Type B pancreatic cell (in vitro differentiated cells): ENCODE results near the gene LCN12. TPM values are rescaled to one million over a fixed set of nuclear protein-coding genes. Genes with fewer than 3 reads are reported as not detected.
A peak's percentile ranks its signal among the peaks of the same experiment; 100 is the strongest.

Source experiments
- DNase-seq: peaks from one replicate; pipeline ENCODE4 v3.0.0; 2021; ENCODE audit warnings: mixed read lengths; ENCODE audit not compliant: unreplicated experiment; ENCODE audit errors: extremely low spot score
- H3K27ac Mint-ChIP-seq: 2 replicates; pipeline ENCODE4 v1.8.0; 2021; ENCODE audit warnings: mild to moderate bottlenecking, mixed read lengths
- H3K27me3 Mint-ChIP-seq: 2 replicates; pipeline ENCODE4 v1.8.0; 2021; ENCODE audit warnings: mixed read lengths
- H3K36me3 Mint-ChIP-seq: 2 replicates; pipeline ENCODE4 v1.8.0; 2021; ENCODE audit warnings: mixed read lengths
- H3K4me1 Mint-ChIP-seq: one replicate; pipeline ENCODE4 v1.8.0; 2021; ENCODE audit warnings: mixed read lengths; ENCODE audit not compliant: unreplicated experiment
- H3K4me3 Mint-ChIP-seq: 2 replicates; pipeline ENCODE4 v1.8.0; 2021; ENCODE audit warnings: mild to moderate bottlenecking, mixed read lengths
- H3K9me3 Mint-ChIP-seq: 2 replicates; pipeline ENCODE4 v1.8.0; 2021; ENCODE audit warnings: mixed read lengths
- total RNA-seq: library from RNA; stranded (reverse); gene quantifications from 2 replicates; pipeline ENCODE4 v1.2.1, GENCODE V29; 2021; ENCODE audit warnings: low replicate concordance
- TF ChIP-seq, protein P1 (sequence below): fragments of 200-600 bp; sonication (generic); conservative IDR thresholded peaks from 2 replicates; pipeline ENCODE4 v1.5.0; 2021; ENCODE audit warnings: antibody characterized with exemption, mild to moderate bottlenecking

Gene LCN12
- total RNA-seq, 1 donor from 2014 or later: 8.3 TPM

DNA sequence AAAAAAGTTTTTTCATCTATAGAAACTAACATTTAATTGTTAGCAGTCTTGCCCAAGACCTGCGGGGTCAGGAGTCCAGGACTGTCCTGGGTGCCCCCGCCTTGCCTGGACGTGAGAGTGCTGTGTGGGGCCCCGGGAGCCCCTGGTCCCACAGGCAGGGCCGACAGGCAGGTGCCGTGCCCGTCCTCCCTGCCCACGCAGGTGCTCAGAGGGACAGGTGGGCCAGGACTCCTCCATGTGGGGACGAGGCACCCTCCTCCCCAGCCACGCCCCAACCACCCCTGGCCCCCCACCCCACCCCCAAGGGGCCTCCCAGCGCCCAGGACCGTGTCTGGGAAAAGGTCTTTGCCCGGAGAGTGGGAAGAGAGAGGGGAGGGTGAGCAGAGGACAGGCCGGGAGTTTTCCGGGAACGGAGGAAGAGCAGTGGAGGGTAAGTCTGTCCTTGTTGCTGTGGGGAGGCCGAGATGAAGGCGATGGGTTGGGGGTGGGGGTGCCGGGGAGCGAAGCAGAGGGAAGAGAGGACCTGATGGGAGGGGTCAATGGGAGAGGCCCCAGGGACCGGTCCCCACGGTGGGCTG is 2.7 kb upstream of the LCN12 start:
- peak overlapping the region; percentile 85 for H3K4me3 Mint-ChIP-seq

DNA sequence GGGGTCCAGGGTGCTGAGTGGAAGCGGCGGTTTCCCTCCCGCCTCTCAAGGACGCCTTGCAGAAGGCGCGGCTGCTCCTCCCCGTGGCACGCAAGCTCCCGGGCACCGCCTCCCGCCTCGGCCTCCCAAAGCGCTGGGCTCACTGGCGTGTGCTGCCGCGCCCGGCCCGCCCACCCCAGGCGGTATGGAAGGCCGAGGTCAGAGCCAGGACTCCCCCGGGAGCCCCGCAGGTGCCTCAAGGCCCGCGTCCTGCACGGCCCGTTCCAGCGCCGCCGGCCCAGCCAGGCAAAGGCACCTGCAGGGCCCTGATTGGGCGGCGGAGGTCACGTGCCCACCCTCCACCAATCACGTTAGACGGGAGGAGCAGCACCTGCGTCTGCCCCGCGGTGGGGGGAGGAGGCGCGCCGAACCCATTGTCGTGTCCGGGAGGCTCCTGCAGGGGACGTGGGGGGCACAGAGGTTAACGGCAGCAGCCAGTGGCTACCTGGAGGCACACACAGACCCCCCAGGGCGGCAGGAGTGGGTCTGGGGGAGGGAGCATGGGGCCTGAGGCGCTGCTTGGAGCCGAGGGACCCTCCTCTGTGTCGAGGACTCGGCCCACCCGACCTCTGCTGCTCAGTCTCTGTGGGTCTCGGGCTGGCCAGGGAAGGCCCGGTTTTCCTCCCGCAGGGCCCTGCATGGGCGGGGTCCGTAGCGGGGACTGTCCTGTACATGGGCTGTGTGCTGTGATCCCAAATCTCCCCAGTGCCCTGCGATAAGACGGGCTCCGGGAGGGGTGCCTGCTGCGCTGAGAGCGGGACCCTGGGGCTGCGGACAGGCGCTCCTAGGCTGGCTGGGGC is 2.0 kb upstream of the LCN12 start:
- no peaks in the 10 kb centered on the region for H3K4me1 Mint-ChIP-seq
- H3K27ac Mint-ChIP-seq: peak overlapping the region; percentile 90
- TF ChIP-seq, protein P1, sequence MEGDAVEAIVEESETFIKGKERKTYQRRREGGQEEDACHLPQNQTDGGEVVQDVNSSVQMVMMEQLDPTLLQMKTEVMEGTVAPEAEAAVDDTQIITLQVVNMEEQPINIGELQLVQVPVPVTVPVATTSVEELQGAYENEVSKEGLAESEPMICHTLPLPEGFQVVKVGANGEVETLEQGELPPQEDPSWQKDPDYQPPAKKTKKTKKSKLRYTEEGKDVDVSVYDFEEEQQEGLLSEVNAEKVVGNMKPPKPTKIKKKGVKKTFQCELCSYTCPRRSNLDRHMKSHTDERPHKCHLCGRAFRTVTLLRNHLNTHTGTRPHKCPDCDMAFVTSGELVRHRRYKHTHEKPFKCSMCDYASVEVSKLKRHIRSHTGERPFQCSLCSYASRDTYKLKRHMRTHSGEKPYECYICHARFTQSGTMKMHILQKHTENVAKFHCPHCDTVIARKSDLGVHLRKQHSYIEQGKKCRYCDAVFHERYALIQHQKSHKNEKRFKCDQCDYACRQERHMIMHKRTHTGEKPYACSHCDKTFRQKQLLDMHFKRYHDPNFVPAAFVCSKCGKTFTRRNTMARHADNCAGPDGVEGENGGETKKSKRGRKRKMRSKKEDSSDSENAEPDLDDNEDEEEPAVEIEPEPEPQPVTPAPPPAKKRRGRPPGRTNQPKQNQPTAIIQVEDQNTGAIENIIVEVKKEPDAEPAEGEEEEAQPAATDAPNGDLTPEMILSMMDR: peak; percentile 30

More for the DNA sequence above, 2.7 kb upstream of the LCN12 start:
- Mint-ChIP-seq H3K36me3 (no peaks in the 10 kb centered on the region), H3K27ac (peak overlapping the region; percentile 94), H3K4me1 (peaks cover 4% of the 10 kb centered on the region), H3K9me3 (no peaks in the 10 kb centered on the region), H3K27me3 (no peaks in the 10 kb centered on the region)
- TF ChIP-seq, protein P1: no peak
- DNase-seq: no peak

DNA sequence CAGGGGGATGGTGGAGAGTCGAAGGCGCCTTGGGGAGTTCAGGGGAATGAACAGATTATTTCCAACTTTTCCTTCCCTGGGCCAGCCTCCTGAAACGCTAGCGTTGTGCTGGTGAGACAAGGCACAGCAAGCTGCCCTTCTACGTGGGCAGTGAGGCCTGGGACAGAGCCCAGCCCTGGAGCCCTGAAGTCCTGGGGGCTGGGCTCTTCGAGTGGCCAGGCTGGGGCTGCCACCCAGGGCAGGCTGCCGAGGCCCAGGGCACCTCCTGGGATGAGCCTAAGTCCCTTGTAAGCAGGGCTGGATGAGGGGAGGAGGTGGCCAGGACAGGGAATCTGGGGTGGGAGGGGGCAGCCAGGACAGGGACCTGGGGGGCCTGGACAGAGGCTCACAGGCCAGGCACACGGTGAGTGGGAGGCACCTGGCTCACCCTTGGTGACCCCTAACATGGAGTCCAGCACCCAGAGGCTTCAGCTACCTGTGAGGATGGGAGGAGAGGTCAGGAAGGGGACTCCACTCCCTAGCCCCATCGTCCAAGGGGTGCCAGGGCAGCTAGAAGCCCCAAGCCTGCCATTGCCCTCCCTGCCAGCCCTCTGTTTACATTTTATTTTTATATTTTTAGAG is 1.3 kb upstream of the LCN12 start:
- TF ChIP-seq, protein P1: no peak
- no peaks in the 10 kb centered on the region for H3K9me3 Mint-ChIP-seq
- peak overlapping the region; percentile 83 for H3K4me3 Mint-ChIP-seq
- no peaks in the 10 kb centered on the region for H3K27me3 Mint-ChIP-seq
- no peaks in the 10 kb centered on the region for H3K4me1 Mint-ChIP-seq
- no peaks in the 10 kb centered on the region for H3K36me3 Mint-ChIP-seq
- DNase-seq: no peak
- peak overlapping the region; percentile 90 for H3K27ac Mint-ChIP-seq

More for the DNA sequence above, 2.0 kb upstream of the LCN12 start:
- Mint-ChIP-seq H3K4me3 (peak overlapping the region; percentile 85), H3K27me3 (no peaks in the 10 kb centered on the region), H3K9me3 (no peaks in the 10 kb centered on the region), H3K36me3 (no peaks in the 10 kb centered on the region)
- peak; percentile 95 for DNase-seq

DNA sequence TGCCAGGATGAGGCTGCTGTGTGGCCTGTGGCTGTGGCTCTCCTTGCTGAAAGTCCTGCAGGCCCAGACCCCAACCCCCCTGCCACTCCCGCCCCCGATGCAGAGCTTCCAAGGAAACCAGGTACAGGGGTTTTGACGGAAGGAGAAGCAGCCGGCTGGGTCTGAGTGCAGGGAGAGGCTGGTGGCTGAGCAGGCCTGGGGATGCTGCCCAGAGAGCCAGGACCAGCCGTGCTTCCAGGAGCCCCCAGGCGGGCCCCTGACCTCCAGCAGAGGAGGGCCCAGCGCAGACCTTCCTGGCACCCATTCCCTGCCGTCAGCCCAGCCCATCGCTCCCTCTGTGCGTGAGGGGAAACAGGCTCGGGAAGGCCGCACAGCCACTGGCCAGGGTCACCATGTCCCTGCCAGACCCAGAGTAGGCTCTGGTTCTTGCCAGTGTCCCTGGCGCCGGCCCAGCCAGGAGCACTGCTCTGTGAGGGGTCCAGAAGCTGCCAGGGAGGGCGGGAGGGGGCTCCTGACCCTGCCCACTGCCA is 313 bp downstream of the LCN12 start:
- Mint-ChIP-seq H3K4me3 (no peak overlapping the region), H3K27me3 (no peaks in the 10 kb centered on the region), H3K9me3 (no peaks in the 10 kb centered on the region), H3K4me1 (no peaks in the 10 kb centered on the region), H3K27ac (no peak overlapping the region), H3K36me3 (no peaks in the 10 kb centered on the region)
- TF ChIP-seq, protein P1: no peak
- no peak for DNase-seq

DNA sequence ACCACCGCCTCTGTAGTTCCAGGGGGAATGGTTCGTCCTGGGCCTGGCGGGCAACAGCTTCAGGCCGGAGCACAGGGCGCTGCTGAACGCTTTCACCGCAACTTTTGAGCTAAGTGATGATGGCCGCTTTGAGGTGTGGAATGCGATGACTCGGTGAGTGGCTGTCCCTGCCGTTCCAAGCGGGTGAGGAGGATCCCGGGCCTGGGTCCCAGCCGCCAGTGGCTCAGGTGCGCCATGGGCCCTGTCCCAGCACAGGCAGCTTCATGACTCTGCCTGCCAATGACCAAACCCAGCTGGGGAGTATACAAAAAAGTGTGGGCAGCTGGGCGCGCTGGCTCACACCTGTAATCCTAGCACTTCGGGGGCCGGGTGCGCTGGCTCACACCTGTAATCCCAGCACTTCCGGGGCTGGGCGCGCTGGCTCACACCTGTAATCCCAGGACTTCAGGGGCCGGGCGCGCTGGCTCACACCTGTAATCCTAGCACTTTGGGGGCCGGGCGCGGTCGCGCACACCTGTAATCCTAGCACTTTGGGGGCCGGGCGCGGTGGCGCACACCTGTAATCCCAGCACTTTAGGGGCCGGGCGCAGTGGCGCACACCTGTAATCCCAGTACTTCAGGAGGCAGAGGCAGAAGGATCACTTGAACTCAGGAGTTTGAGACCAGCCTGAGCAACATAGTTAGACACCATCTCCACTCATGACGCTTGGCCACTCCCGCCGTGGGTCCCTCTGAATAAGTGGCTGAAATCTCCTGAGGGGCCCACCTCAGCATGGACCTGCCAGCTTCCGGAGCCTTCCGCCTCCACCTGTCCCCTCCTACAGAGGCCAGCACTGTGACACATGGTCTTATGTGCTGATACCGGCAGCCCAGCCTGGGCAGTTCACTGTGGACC is 1.1 kb downstream of the LCN12 start:
- H3K4me1 Mint-ChIP-seq: no peaks in the 10 kb centered on the region
- no peaks in the 10 kb centered on the region for H3K9me3 Mint-ChIP-seq
- no peaks in the 10 kb centered on the region for H3K36me3 Mint-ChIP-seq
- DNase-seq: no peak
- TF ChIP-seq, protein P1: no peak
- H3K4me3 Mint-ChIP-seq: no peak overlapping the region
- no peaks in the 10 kb centered on the region for H3K27me3 Mint-ChIP-seq
- no peak overlapping the region for H3K27ac Mint-ChIP-seq
